ENCODE measurements around the gene CDKN2A.

Gene CDKN2A

DNA sequence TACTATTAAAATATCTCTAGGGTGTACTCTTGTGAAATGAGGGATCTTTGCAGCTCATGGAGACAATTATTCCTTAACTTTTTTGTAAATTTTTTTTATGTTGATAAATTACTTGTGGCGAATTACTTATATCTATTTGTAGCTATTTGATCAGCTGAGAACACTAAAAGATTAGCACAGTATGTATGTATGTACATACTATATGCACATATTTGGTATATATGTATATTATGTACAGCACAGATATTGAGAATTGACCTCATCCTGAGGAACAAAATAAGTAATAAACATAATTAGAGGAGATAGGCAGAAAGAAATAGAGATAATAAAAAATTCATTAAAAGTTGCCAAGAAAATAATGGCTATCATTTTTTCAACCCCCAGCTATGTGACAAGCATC, 11.8 kb downstream of the CDKN2A start:
- H3K36me3 ChIP-seq = no peaks in the 10 kb centered on the region
- H3K4me1 ChIP-seq = peaks cover 11% of the 10 kb centered on the region
- H3K4me3 ChIP-seq (ENCODE audit: low read depth, low read length) = no peak overlapping the region
- TF ChIP-seq CTCF (IDR thresholded peaks at IDR 0.05; ENCODE audit: low read depth, low read length) = no peak
- no peak for DNase-seq
- H3K9me3 ChIP-seq = no peaks in the 10 kb centered on the region
- no peaks in the 10 kb centered on the region for H3K27me3 ChIP-seq

DNA sequence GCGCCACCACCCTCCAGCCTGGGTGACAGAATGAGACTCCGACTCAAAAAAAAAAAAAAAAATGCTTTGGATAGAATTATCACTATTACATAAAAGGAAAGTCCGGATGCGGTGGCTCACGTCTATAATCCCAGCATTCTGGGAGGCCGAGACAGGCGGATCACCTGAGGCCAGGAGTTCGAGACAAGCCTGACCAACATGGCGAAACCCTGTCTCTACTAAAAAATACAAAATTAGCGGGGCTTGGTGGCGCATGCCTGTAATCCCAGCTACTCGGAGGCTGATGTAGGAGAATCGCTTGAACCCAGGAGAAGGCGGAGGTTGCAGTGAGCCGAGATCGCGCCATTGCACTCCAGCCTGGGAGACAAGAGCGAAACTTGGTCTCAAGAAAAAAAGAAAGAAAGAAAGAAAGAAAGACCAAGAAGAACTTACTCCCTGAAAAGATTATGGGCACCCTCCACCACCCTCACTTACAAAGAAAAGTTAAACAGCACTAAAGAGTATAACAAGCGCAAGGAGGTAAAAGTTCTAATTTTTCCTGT, 17.8 kb downstream of the CDKN2A start:
- H3K36me3 ChIP-seq = no peaks in the 10 kb centered on the region; the same call in 1 of the 2 replicates
- TF ChIP-seq CTCF (IDR thresholded peaks at IDR 0.05; ENCODE audit: low read depth, low read length) = no peak
- no peak for DNase-seq
- no peaks in the 10 kb centered on the region for H3K9me3 ChIP-seq
- H3K4me3 ChIP-seq (ENCODE audit: low read depth, low read length) = no peak overlapping the region
- no peaks in the 10 kb centered on the region for H3K27me3 ChIP-seq
- no peaks in the 10 kb centered on the region for H3K4me1 ChIP-seq

GRCh38 chr9:21974722-21975409, 19.3 kb downstream of the CDKN2A start:
- peak overlapping the region; percentile 76 for H3K4me3 ChIP-seq (ENCODE audit: low read depth, low read length)
- H3K4me1 ChIP-seq = no peaks in the 10 kb centered on the region
- H3K9me3 ChIP-seq = no peaks in the 10 kb centered on the region
- peaks cover 14% of the 10 kb centered on the region for H3K36me3 ChIP-seq
- no peaks in the 10 kb centered on the region for H3K27me3 ChIP-seq
- peak; percentile 83 for DNase-seq
- TF ChIP-seq CTCF (IDR thresholded peaks at IDR 0.05; ENCODE audit: low read depth, low read length) = no peak

DNA sequence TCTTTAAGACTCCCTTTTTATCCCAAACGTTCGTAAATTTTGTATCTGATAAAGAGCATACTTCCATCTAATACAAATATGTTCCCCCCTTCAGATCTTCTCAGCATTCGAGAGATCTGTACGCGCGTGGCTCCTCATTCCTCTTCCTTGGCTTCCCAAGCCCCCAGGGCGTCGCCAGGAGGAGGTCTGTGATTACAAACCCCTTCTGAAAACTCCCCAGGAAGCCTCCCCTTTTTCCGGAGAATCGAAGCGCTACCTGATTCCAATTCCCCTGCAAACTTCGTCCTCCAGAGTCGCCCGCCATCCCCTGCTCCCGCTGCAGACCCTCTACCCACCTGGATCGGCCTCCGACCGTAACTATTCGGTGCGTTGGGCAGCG, 19.9 kb downstream of the CDKN2A start:
- H3K4me3 ChIP-seq (ENCODE audit: low read depth, low read length) = peak overlapping the region; percentile 76
- H3K36me3 ChIP-seq = peaks cover 17% of the 10 kb centered on the region
- H3K27me3 ChIP-seq = no peaks in the 10 kb centered on the region
- no peaks in the 10 kb centered on the region for H3K4me1 ChIP-seq
- TF ChIP-seq CTCF (IDR thresholded peaks at IDR 0.05; ENCODE audit: low read depth, low read length) = no peak
- DNase-seq = peak; percentile 32
- no peaks in the 10 kb centered on the region for H3K9me3 ChIP-seq

DNA sequence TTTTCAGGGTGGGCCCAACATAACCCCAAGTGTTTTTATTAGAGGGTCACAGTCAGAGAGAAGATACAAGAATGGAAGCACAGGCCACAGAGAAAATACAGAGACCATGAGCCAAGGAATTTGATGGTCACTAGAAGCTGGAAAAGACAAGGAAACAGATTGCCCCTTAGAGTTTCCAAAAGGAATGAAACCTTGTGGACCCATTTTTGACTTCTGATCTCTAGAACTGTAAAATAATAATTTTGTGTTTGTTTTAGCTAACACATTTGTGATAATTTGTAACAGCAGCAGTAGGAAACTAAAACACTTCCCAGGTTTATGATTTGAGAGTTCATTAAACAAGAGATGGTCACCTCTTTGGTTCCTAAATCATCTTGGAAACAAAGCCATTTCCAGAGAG, 21.8 kb downstream of the CDKN2A start:
- peaks cover 33% of the 10 kb centered on the region for H3K36me3 ChIP-seq
- H3K9me3 ChIP-seq = no peaks in the 10 kb centered on the region
- H3K4me3 ChIP-seq (ENCODE audit: low read depth, low read length) = no peak overlapping the region; the same call in 1 of the 2 replicates
- no peaks in the 10 kb centered on the region for H3K27me3 ChIP-seq
- no peak for TF ChIP-seq CTCF (IDR thresholded peaks at IDR 0.05; ENCODE audit: low read depth, low read length)
- no peak for DNase-seq
- no peaks in the 10 kb centered on the region for H3K4me1 ChIP-seq
